GM18505 (cell line): Measurements from ENCODE around the gene ALOX12B.
"Not testable (repeated sequence)": the region's sequence is repeated elsewhere in the genome, so short reads cannot be mapped to it uniquely, and the experiment has no call there.

ENCODE experiments used
- ATAC-seq: cut with Tn5 transposase; IDR thresholded peaks from one replicate; pipeline ENCODE4 v1.9.1; 2021; ENCODE audit not compliant: unreplicated experiment
- POLR2A ChIP-seq: IDR thresholded peaks from 4 replicates; pipeline ENCODE4 v1.6.1; 2011; ENCODE audit warnings: borderline replicate concordance; ENCODE audit not compliant: insufficient read depth, insufficient read length; ENCODE audit errors: extremely low read depth

The ALOX12B gene

GRCh38 chr17:8073627-8074484, 13.7 kb downstream of the ALOX12B start:
- no peak for TF ChIP-seq POLR2A
- no peak for ATAC-seq

- no peak for TF ChIP-seq POLR2A
- ATAC-seq, result no peak
These were observed 14.6 kb downstream of the ALOX12B start for GRCh38 chr17:8072729-8073461.

- no peak for TF ChIP-seq POLR2A
- no peak for ATAC-seq
These were observed 15.2 kb downstream of the ALOX12B start for GRCh38 chr17:8072341-8072728.

GRCh38 chr17:8071496-8071895, 16.0 kb downstream of the ALOX12B start:
- no peak for ATAC-seq
- no peak for TF ChIP-seq POLR2A

- ATAC-seq, result no peak
- TF ChIP-seq POLR2A, result no peak
These were observed 18.0 kb downstream of the ALOX12B start for GRCh38 chr17:8069587-8069860.

- no peak for ATAC-seq
- no peak for TF ChIP-seq POLR2A
These were observed 18.6 kb downstream of the ALOX12B start for GRCh38 chr17:8068736-8069586.

- ATAC-seq, result no peak
- TF ChIP-seq POLR2A, result no peak
These were observed 19.7 kb downstream of the ALOX12B start for GRCh38 chr17:8067806-8068205.

- TF ChIP-seq POLR2A, result no peak
- no peak for ATAC-seq
These were observed 20.4 kb downstream of the ALOX12B start for GRCh38 chr17:8066841-8067775.

GRCh38 chr17:8064561-8065019, 22.9 kb downstream of the ALOX12B start:
- no peak for TF ChIP-seq POLR2A
- no peak for ATAC-seq

GRCh38 chr17:8063761-8064534, 23.6 kb downstream of the ALOX12B start:
- TF ChIP-seq POLR2A, result no peak
- no peak for ATAC-seq

- no peak for ATAC-seq
- TF ChIP-seq POLR2A, result no peak
These were observed 24.6 kb downstream of the ALOX12B start for GRCh38 chr17:8062807-8063483.

GRCh38 chr17:8062435-8062806, 25.1 kb downstream of the ALOX12B start:
- no peak for TF ChIP-seq POLR2A
- no peak for ATAC-seq

- ATAC-seq, result not testable (repeated sequence)
These were observed 25.7 kb downstream of the ALOX12B start for GRCh38 chr17:8061851-8062250.
